Right kidney (tissue), 9 donors: ENCODE data around the gene CALHM5.
"Not testable (repeated sequence)": the region's sequence is repeated elsewhere in the genome, so short reads cannot be mapped to it uniquely, and the experiment has no call there.

Experiments used
- DNase-seq: peaks from one replicate; pipeline ENCODE4 v3.0.0-alpha.2; 2016
- long read RNA-seq, 8 donors: transcript quantifications; one replicate each; lab custom pipeline, GENCODE V29; 2026

CALHM5 gene
- long read RNA-seq, donor 1, full-length matches to known transcripts: 3 of 3 reads
- long read RNA-seq, donor 1, partial matches to known transcripts: 0 of 3 reads
- long read RNA-seq, donor 1, other reads (novel, unspliced or antisense): 0 of 3 reads
- long read RNA-seq, donor 2: 0 reads
- long read RNA-seq, donor 3, full-length matches to known transcripts: 3 of 3 reads
- long read RNA-seq, donor 3, partial matches to known transcripts: 0 of 3 reads
- long read RNA-seq, donor 3, other reads (novel, unspliced or antisense): 0 of 3 reads
- long read RNA-seq, donor 4, full-length matches to known transcripts: 5 of 5 reads
- long read RNA-seq, donor 4, partial matches to known transcripts: 0 of 5 reads
- long read RNA-seq, donor 4, other reads (novel, unspliced or antisense): 0 of 5 reads
- long read RNA-seq, donor 5, full-length matches to known transcripts: 2 of 2 reads
- long read RNA-seq, donor 5, partial matches to known transcripts: 0 of 2 reads
- long read RNA-seq, donor 5, other reads (novel, unspliced or antisense): 0 of 2 reads
- long read RNA-seq, donor 6, full-length matches to known transcripts: 1 of 1 reads
- long read RNA-seq, donor 6, partial matches to known transcripts: 0 of 1 reads
- long read RNA-seq, donor 6, other reads (novel, unspliced or antisense): 0 of 1 reads
- long read RNA-seq, donor 7, full-length matches to known transcripts: 6 of 6 reads
- long read RNA-seq, donor 7, partial matches to known transcripts: 0 of 6 reads
- long read RNA-seq, donor 7, other reads (novel, unspliced or antisense): 0 of 6 reads
- long read RNA-seq, donor 8: 0 reads

GRCh38 chr6:116511424-116512110 is at the start of gene CALHM5:
Gene CALHM5 (plus strand): TSS chr6:116511639. CDS start chr6:116511697, 58 bp downstream.
- DNase-seq: peak; percentile 35

- DNase-seq: peak; percentile 91
Measured at GRCh38 chr6:116461932-116462885, 49.2 kb upstream of the CALHM5 start.

GRCh38 chr6:116463301-116463700 is 48.1 kb upstream of the CALHM5 start:
- DNase-seq: no peak

- no peak for DNase-seq
Measured at GRCh38 chr6:116465246-116465645, 46.2 kb upstream of the CALHM5 start.

- DNase-seq: no peak
Measured at GRCh38 chr6:116467096-116467495, 44.3 kb upstream of the CALHM5 start.

- no peak for DNase-seq
Measured at GRCh38 chr6:116467514-116467913, 43.9 kb upstream of the CALHM5 start.

- DNase-seq: no peak
Measured at GRCh38 chr6:116468293-116468692, 43.1 kb upstream of the CALHM5 start.

- DNase-seq: no peak
Measured at GRCh38 chr6:116471531-116471930, 39.9 kb upstream of the CALHM5 start.

- no peak for DNase-seq
Measured at GRCh38 chr6:116472706-116473105, 38.7 kb upstream of the CALHM5 start.

GRCh38 chr6:116475141-116475540 is 36.3 kb upstream of the CALHM5 start:
- DNase-seq: no peak

- no peak for DNase-seq
Measured at GRCh38 chr6:116476002-116476678, 35.3 kb upstream of the CALHM5 start.

GRCh38 chr6:116482780-116483179 is 28.7 kb upstream of the CALHM5 start:
- no peak for DNase-seq

- DNase-seq: no peak
Measured at GRCh38 chr6:116483616-116484015, 27.8 kb upstream of the CALHM5 start.

GRCh38 chr6:116485559-116486184 is 25.8 kb upstream of the CALHM5 start:
- DNase-seq: no peak

GRCh38 chr6:116491610-116492330 is 19.7 kb upstream of the CALHM5 start:
- no peak for DNase-seq

GRCh38 chr6:116492331-116493067 is 18.9 kb upstream of the CALHM5 start:
- DNase-seq: no peak

GRCh38 chr6:116495161-116495560 is 16.3 kb upstream of the CALHM5 start:
- not testable (repeated sequence) for DNase-seq

GRCh38 chr6:116497113-116497676 is 14.2 kb upstream of the CALHM5 start:
- DNase-seq: no peak

GRCh38 chr6:116500969-116501433 is 10.4 kb upstream of the CALHM5 start:
- DNase-seq: no peak
